RWPE2 (cell line): ENCODE measurements around the gene ATG16L1.

Experiments used
- ATAC-seq: fragments of 200-7000 bp; cut with Tn5 transposase; 3 replicates; pipeline ENCODE4 v1.9.1; 2021; ENCODE audit warnings: low read depth
- DNase-seq: peaks from one replicate; pipeline ENCODE4 v3.0.0-alpha.2; 2020; ENCODE audit warnings: low spot score
- H3K27ac ChIP-seq: fragments of 450-650 bp; 2 replicates; pipeline ENCODE4 v1.5.1; 2017; ENCODE audit warnings: mild to moderate bottlenecking; ENCODE audit not compliant: poor library complexity, severe bottlenecking
- H3K27me3 ChIP-seq: fragments of 250-450 bp; sonication (Bioruptor Pico); 2 replicates; pipeline ENCODE4 v1.5.1; 2021; ENCODE audit warnings: mild to moderate bottlenecking, moderate library complexity; ENCODE audit not compliant: insufficient read depth, poor library complexity, severe bottlenecking
- H3K36me3 ChIP-seq: fragments of 250-450 bp; sonication (Bioruptor Pico); 2 replicates; pipeline ENCODE4 v1.5.1; 2020; ENCODE audit warnings: low read depth, mild to moderate bottlenecking, moderate library complexity
- H3K4me1 ChIP-seq: fragments of 250-450 bp; sonication (Bioruptor Pico); 2 replicates; pipeline ENCODE4 v1.5.1; 2021; ENCODE audit warnings: mild to moderate bottlenecking, moderate library complexity; ENCODE audit not compliant: insufficient read depth, poor library complexity, severe bottlenecking
- H3K4me3 ChIP-seq: fragments of 250-450 bp; sonication (Bioruptor Pico); 2 replicates; pipeline ENCODE4 v1.5.1; 2021; ENCODE audit warnings: mild to moderate bottlenecking, moderate library complexity; ENCODE audit not compliant: severe bottlenecking
- H3K9me3 ChIP-seq: fragments of 250-450 bp; sonication (Bioruptor Pico); 2 replicates; pipeline ENCODE4 v1.5.1; 2021; ENCODE audit warnings: mild to moderate bottlenecking, moderate library complexity; ENCODE audit not compliant: severe bottlenecking
- TF ChIP-seq, protein P1 (sequence below): fragments of 450-650 bp; IDR thresholded peaks from one replicate; pipeline ENCODE4 v1.5.1; 2017; ENCODE audit warnings: mild to moderate bottlenecking, moderate library complexity; ENCODE audit not compliant: poor library complexity, severe bottlenecking

The ATG16L1 gene

DNA sequence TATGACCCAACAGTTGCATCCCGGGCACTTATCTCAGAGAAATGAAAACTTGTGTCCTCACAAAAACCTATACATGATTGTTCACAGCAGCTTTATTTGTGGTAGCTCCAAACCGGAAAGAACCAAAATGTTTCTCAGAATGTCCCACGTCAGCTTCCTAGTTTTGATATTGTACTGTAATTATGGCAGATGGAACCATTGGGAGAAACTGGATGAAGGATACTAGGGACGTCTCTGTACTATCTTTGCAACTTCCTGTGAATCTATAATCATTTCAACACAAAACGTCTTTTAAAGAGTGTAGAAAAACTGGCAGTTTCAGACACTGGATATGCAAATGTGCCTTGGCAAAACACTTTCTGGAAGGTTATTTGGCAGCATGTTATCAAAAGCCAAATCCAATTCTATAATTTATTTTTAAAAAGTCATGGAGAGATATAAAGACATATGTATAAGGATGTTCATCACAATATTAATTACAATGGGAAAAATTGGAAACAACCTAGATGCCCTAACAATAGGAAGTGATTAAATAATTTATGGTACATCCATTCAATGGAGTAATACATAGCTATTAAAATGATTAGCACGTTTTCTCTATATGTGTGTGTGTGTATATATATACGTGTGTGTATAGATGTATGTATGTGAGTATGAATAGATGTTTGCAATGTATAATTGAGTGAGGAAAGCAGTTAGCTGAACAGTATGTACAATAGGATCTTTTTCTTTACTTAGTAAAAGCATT is 65.9 kb downstream of the ATG16L1 start:
- no peak for DNase-seq
- TF ChIP-seq, protein P1, sequence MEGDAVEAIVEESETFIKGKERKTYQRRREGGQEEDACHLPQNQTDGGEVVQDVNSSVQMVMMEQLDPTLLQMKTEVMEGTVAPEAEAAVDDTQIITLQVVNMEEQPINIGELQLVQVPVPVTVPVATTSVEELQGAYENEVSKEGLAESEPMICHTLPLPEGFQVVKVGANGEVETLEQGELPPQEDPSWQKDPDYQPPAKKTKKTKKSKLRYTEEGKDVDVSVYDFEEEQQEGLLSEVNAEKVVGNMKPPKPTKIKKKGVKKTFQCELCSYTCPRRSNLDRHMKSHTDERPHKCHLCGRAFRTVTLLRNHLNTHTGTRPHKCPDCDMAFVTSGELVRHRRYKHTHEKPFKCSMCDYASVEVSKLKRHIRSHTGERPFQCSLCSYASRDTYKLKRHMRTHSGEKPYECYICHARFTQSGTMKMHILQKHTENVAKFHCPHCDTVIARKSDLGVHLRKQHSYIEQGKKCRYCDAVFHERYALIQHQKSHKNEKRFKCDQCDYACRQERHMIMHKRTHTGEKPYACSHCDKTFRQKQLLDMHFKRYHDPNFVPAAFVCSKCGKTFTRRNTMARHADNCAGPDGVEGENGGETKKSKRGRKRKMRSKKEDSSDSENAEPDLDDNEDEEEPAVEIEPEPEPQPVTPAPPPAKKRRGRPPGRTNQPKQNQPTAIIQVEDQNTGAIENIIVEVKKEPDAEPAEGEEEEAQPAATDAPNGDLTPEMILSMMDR, result no peak

DNA sequence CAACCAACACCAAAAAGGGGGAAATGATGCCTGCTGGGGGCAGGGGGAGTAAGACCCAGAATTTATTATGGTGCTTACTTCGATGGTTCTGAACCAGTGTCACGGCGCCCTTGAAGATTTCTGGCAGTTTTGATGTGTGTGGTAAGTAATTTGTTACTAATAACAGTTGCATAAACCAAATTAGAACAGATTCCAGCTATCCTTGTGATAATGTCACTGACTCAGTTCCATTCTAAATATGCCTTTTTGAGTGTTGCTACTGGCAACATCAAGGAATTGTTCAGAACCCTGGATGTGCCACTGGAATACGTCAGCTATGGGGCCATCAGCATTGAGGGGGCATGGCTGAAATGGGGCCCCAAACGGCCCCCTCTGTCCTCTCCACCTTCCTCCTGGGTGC is 67.8 kb downstream of the ATG16L1 start:
- Histone ChIP-seq H3K27ac (no peak overlapping the region), H3K4me1 (no peaks in the 10 kb centered on the region), H3K9me3 (no peaks in the 10 kb centered on the region), H3K36me3 (no peaks in the 10 kb centered on the region), H3K4me3 (no peak overlapping the region), H3K27me3 (no peaks in the 10 kb centered on the region)
- DNase-seq, result no peak
- TF ChIP-seq, protein P1, result no peak
- ATAC-seq, result no peak

More for the DNA sequence above, 65.9 kb downstream of the ATG16L1 start:
- Histone ChIP-seq H3K36me3 (no peaks in the 10 kb centered on the region), H3K4me1 (no peaks in the 10 kb centered on the region), H3K9me3 (no peaks in the 10 kb centered on the region), H3K27ac (no peak overlapping the region), H3K4me3 (no peak overlapping the region), H3K27me3 (no peaks in the 10 kb centered on the region)
- no peak for ATAC-seq

DNA sequence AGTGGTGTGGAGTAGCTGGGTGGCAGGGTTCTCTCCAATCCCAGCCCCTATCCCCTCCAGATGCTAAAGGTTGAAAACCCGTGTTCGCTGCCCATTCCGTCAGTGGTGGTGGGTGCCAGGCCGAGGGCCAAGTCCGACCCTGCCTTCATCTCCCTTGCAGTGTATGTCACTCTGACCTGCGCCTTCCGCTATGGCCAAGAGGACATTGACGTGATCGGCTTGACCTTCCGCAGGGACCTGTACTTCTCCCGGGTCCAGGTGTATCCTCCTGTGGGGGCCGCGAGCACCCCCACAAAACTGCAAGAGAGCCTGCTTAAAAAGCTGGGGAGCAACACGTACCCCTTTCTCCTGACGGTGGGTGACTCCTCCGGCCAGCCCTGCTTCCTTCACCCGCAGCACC is 69.0 kb downstream of the ATG16L1 start:
- TF ChIP-seq, protein P1, result no peak
- no peaks in the 10 kb centered on the region for H3K9me3 ChIP-seq
- ATAC-seq, result no peak
- no peak overlapping the region for H3K4me3 ChIP-seq
- no peaks in the 10 kb centered on the region for H3K36me3 ChIP-seq
- H3K27ac ChIP-seq, result no peak overlapping the region
- H3K4me1 ChIP-seq, result no peaks in the 10 kb centered on the region
- DNase-seq, result no peak
- H3K27me3 ChIP-seq, result no peaks in the 10 kb centered on the region

DNA sequence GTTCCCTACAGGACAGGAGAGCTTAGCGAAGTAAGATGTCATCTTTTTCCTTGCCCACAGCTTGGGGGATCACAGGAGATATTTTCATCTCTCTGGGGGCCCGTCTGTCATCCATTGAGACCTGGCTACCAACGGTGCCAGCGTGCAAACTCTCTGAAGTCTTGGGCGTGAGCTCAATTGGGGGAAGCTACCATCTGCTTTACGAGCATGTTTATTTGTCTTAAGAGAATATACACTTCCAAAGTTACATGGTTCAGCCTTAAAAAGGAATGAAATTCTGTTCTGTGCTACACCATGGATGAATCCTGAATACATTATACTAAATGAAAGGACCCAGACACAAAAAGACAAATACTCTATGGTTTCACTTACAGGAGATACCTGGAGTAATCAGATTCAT is 69.7 kb downstream of the ATG16L1 start:
- H3K27ac ChIP-seq, result no peak overlapping the region
- H3K9me3 ChIP-seq, result no peaks in the 10 kb centered on the region
- H3K36me3 ChIP-seq, result no peaks in the 10 kb centered on the region
- ATAC-seq (no peak), DNase-seq (no peak)
- H3K27me3 ChIP-seq, result no peaks in the 10 kb centered on the region
- no peaks in the 10 kb centered on the region for H3K4me1 ChIP-seq
- TF ChIP-seq, protein P1, result no peak
- H3K4me3 ChIP-seq, result no peak overlapping the region

DNA sequence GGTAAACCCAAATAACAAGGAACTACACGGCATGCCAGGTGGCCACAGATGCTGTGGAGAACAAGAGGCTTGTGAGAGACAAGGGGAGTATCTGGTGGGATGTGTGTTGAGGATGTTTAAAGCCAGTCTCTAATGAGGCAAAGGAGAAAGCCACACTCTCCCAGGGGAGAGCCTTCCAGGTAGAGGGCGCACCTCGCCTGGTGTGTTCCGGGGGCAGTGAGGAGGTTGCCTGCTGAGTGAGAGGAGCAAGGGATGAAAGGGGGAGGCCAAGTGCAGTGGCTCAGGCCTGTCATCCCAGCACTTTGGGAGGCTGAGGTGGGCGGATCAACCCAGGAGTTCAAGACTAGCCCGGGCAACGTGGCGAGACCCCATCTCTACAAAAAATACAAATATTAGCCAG is 72.4 kb downstream of the ATG16L1 start:
- no peaks in the 10 kb centered on the region for H3K9me3 ChIP-seq
- H3K27ac ChIP-seq, result no peak overlapping the region
- DNase-seq (no peak), ATAC-seq (no peak)
- no peaks in the 10 kb centered on the region for H3K27me3 ChIP-seq
- H3K4me3 ChIP-seq, result no peak overlapping the region
- H3K36me3 ChIP-seq, result no peaks in the 10 kb centered on the region
- TF ChIP-seq, protein P1, result no peak
- H3K4me1 ChIP-seq, result no peaks in the 10 kb centered on the region
